BLaER1 treated with 17β-estradiol and CSF1 and Interleukin-3, amounts not matched to agents 10 nM and 100 nM (cell line): ENCODE results near the gene ZNF574.

Experiments used
- H3K27ac ChIP-seq, 11 experiments: shearing (Covaris generic); formaldehyde crosslinking; 2 replicates each; pipeline ENCODE4 v1.8.1; 2022
- H3K27me3 ChIP-seq, 11 experiments: shearing (Covaris generic); formaldehyde crosslinking; 2 replicates each; pipeline ENCODE4 v1.8.1; 2022
- H3K36me3 ChIP-seq, 11 experiments: shearing (Covaris generic); formaldehyde crosslinking; 2 replicates each; pipeline ENCODE4 v1.8.1; 2022
- H3K4me1 ChIP-seq, 10 experiments: shearing (Covaris generic); formaldehyde crosslinking; 2 replicates each; pipeline ENCODE4 v1.8.1; 2022
- H3K4me2 ChIP-seq, 11 experiments: shearing (Covaris generic); formaldehyde crosslinking; 2 replicates each; pipeline ENCODE4 v1.8.1; 2022
- H3K4me3 ChIP-seq, 10 experiments: shearing (Covaris generic); formaldehyde crosslinking; 2 replicates each; pipeline ENCODE4 v1.8.1; 2022
- H3K9ac ChIP-seq, 11 experiments: shearing (Covaris generic); formaldehyde crosslinking; 2 replicates each; pipeline ENCODE4 v1.8.1; 2022
- H3K9me3 ChIP-seq, 11 experiments: shearing (Covaris generic); formaldehyde crosslinking; replicated peaks in 1 of 11; 2 replicates each; pipeline ENCODE4 v1.8.1; 2022
- H4K20me1 ChIP-seq, 11 experiments: shearing (Covaris generic); formaldehyde crosslinking; 2 replicates each; pipeline ENCODE4 v1.8.1; 2022
- Cebpa-rat ChIP-seq, 11 experiments: shearing (Covaris generic); IDR thresholded peaks; 2 replicates each; pipeline ENCODE4 v1.8.1; 2022

Gene ZNF574

DNA sequence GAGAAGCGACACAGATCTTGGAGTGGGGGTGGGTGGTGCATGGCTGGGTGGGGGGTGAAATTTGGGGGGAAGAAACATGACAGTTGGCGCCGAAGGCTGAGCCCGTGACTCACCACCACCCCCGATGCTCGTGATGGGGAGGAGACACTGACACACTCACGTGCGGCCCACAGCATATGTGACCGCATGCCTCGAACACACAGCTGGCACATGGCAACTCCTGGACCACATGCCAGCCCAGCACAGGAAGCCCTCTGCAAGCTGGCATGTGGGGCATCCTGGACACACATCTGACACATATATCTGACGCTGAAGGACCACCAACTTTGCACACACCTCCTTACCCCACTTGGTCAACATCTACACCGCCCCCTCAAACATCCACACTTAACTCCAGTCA lies 4.7 kb upstream of the ZNF574 start:
- no peak for TF ChIP-seq Cebpa-rat (IDR thresholded peaks at IDR 0.05)
- no peak overlapping the region for H3K4me3 ChIP-seq
- no peak overlapping the region for H3K27ac ChIP-seq
- no peaks in the 10 kb centered on the region for H3K9me3 ChIP-seq
- H3K36me3 ChIP-seq, result no peaks in the 10 kb centered on the region
- H3K27me3 ChIP-seq, result no peaks in the 10 kb centered on the region
- H3K4me2 ChIP-seq, result peak overlapping the region in 9 of 11 experiments; percentile 12 to 98 (median 94); a peak in 10 of 22 replicates
- H3K9ac ChIP-seq, result no peak overlapping the region; a peak in 1 of 22 replicates
- H3K4me1 ChIP-seq, result peaks cover 50 to 63% (median 58%) of the 10 kb centered on the region in 10 experiments
- peaks cover 0 to 25% (median 14%) of the 10 kb centered on the region in 11 experiments; a peak in 13 of 22 replicates for H4K20me1 ChIP-seq

- H3K4me1 ChIP-seq, result peaks cover 47 to 57% (median 55%) of the 10 kb centered on the region in 10 experiments
- H3K36me3 ChIP-seq, result peaks cover 17 to 23% (median 22%) of the 10 kb centered on the region in 11 experiments
- H3K27me3 ChIP-seq, result no peaks in the 10 kb centered on the region
- peaks cover 32 to 37% (median 34%) of the 10 kb centered on the region in 11 experiments; a peak in 21 of 22 replicates for H4K20me1 ChIP-seq
- no peaks in the 10 kb centered on the region for H3K9me3 ChIP-seq
- peak overlapping the region; percentile 85 to 95 (median 91) for H3K4me2 ChIP-seq
- peak overlapping the region; percentile 91 to 98 (median 96) for H3K27ac ChIP-seq
- TF ChIP-seq Cebpa-rat (IDR thresholded peaks at IDR 0.05), result no peak
- peak overlapping the region; percentile 68 to 94 (median 83) for H3K4me3 ChIP-seq
- H3K9ac ChIP-seq, result peak overlapping the region; percentile 87 to 95 (median 91)
These were observed 1.2 kb upstream of the ZNF574 start for GRCh38 chr19:42074513-42075363.

DNA sequence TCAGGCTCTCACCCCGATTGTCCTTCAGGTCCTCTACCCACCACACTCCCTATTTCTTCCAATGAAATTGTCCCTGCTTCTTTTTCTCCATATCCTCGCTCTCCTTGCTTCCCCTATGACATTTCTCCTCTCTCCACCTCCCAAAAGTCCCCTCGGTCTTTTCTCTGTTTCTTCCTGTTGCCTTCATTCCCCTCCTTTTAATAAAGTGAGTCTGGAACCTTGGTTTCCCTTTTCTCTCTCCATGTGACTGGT lies 676 bp upstream of the ZNF574 start:
- peaks cover 37 to 43% (median 39%) of the 10 kb centered on the region in 11 experiments; a peak in 21 of 22 replicates for H4K20me1 ChIP-seq
- H3K27me3 ChIP-seq, result no peaks in the 10 kb centered on the region
- peaks cover 41 to 58% (median 52%) of the 10 kb centered on the region in 10 experiments for H3K4me1 ChIP-seq
- TF ChIP-seq Cebpa-rat (IDR thresholded peaks at IDR 0.05), result no peak
- no peaks in the 10 kb centered on the region for H3K9me3 ChIP-seq
- H3K4me3 ChIP-seq, result peak overlapping the region; percentile 68 to 94 (median 83)
- peak overlapping the region; percentile 87 to 95 (median 91) for H3K9ac ChIP-seq
- peaks cover 23 to 29% (median 27%) of the 10 kb centered on the region in 11 experiments for H3K36me3 ChIP-seq
- peak overlapping the region; percentile 91 to 98 (median 96) for H3K27ac ChIP-seq
- H3K4me2 ChIP-seq, result peak overlapping the region; percentile 85 to 95 (median 91)

DNA sequence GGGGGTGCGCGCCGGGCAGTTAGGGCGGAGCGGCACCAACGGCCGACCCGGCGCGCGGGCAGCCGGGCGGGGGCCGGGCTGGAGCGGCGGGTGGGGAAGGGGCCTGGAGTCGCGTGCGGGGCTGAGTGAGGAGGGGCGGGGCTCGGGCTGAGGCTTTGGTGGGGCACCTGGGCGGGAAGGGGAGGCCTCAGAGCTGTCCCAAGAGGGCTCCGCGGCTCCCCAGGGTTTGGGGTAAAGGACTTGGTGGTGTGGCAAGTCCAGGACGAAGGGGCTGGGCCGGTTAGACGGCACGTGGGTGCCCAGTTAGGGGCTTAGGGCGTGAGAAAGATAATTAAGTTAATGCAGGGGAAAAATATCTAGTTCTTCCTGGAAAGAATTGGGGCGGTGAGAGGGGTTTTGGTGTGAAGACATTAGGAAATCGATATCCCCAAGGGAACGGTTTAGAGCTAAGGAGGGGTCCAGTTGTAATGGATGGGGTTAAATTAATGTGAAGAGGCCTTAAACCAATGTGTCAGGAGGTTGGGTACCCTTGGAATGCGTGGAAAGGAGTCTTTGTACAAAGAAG lies 496 bp downstream of the ZNF574 start:
- peaks cover 49 to 54% (median 51%) of the 10 kb centered on the region in 11 experiments; a peak in 21 of 22 replicates for H4K20me1 ChIP-seq

DNA sequence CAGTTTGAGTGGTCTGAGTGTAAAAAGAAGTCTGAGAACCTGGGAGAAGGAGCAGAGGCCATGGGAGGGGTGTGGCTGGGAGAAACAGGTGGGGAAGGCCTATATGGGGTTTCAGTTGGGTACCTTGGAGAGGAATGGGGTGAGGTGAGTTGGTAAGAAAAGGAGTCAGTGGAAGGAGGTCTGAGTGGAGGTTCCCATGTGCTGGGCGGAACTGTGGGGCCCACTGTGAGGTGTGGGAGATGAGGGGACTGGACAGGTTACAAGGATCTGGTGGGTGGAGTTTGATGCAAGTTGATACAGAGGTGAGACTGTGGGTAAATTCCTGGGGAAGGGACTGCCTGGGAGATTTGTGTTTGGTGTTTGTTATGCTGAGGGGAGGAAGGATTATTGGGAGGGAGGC lies 2.1 kb downstream of the ZNF574 start:
- Histone ChIP-seq H3K36me3 (peaks cover 35 to 56% (median 53%) of the 10 kb centered on the region in 11 experiments), H3K9ac (peak overlapping the region; percentile 87 to 95 (median 91); a peak in 21 of 22 replicates), H4K20me1 (peaks cover 56 to 69% (median 67%) of the 10 kb centered on the region in 11 experiments; a peak in 21 of 22 replicates), H3K27ac (peak overlapping the region in 1 of 11 experiments; percentile 9; a peak in 1 of 22 replicates), H3K4me1 (peaks cover 26 to 57% (median 46%) of the 10 kb centered on the region in 10 experiments), H3K4me2 (peak overlapping the region; percentile 89 to 100 (median 99)), H3K9me3 (no peaks in the 10 kb centered on the region), H3K27me3 (no peaks in the 10 kb centered on the region), H3K4me3 (peak overlapping the region; percentile 69 to 94 (median 84); a peak in 15 of 20 replicates)
- TF ChIP-seq Cebpa-rat (IDR thresholded peaks at IDR 0.05), result no peak

More for the DNA sequence above, 496 bp downstream of the ZNF574 start:
- peaks cover 34 to 41% (median 39%) of the 10 kb centered on the region in 11 experiments for H3K36me3 ChIP-seq
- H3K9me3 ChIP-seq, result no peaks in the 10 kb centered on the region
- no peak for TF ChIP-seq Cebpa-rat (IDR thresholded peaks at IDR 0.05)
- no peaks in the 10 kb centered on the region for H3K27me3 ChIP-seq
- H3K4me2 ChIP-seq, result peak overlapping the region; percentile 89 to 100 (median 99)
- peak overlapping the region; percentile 69 to 94 (median 84) for H3K4me3 ChIP-seq
- H3K9ac ChIP-seq, result peak overlapping the region; percentile 87 to 95 (median 91)
- peak overlapping the region; percentile 59 to 98 (median 93); a peak in 21 of 22 replicates for H3K27ac ChIP-seq
- peaks cover 29 to 58% (median 46%) of the 10 kb centered on the region in 10 experiments for H3K4me1 ChIP-seq

GRCh38 chr19:42078538-42079275 lies 2.7 kb downstream of the ZNF574 start:
- Histone ChIP-seq H3K27me3 (no peaks in the 10 kb centered on the region), H3K27ac (peak overlapping the region in 1 of 11 experiments; percentile 9; a peak in 1 of 22 replicates), H3K36me3 (peaks cover 35 to 62% (median 58%) of the 10 kb centered on the region in 11 experiments), H3K4me1 (peaks cover 26 to 57% (median 48%) of the 10 kb centered on the region in 10 experiments), H3K9me3 (no peaks in the 10 kb centered on the region), H4K20me1 (peaks cover 56 to 76% (median 71%) of the 10 kb centered on the region in 11 experiments; a peak in 21 of 22 replicates), H3K4me3 (peak overlapping the region in 2 of 10 experiments; percentile 86 to 91; a peak in 3 of 20 replicates), H3K9ac (peak overlapping the region; percentile 25 to 95 (median 90); a peak in 17 of 22 replicates), H3K4me2 (peak overlapping the region in 9 of 11 experiments; percentile 94 to 100 (median 99); a peak in 15 of 22 replicates)
- no peak for TF ChIP-seq Cebpa-rat (IDR thresholded peaks at IDR 0.05)

- Histone ChIP-seq H3K27ac (no peak overlapping the region; a peak in 1 of 22 replicates), H3K36me3 (peaks cover 35 to 68% (median 64%) of the 10 kb centered on the region in 11 experiments), H3K4me1 (peaks cover 25 to 57% (median 46%) of the 10 kb centered on the region in 10 experiments), H3K27me3 (no peaks in the 10 kb centered on the region), H3K4me3 (no peak overlapping the region), H4K20me1 (peaks cover 56 to 82% (median 77%) of the 10 kb centered on the region in 11 experiments; a peak in 21 of 22 replicates), H3K4me2 (peak overlapping the region in 6 of 11 experiments; percentile 8 to 100 (median 96); a peak in 8 of 22 replicates), H3K9me3 (no peaks in the 10 kb centered on the region), H3K9ac (peak overlapping the region in 8 of 11 experiments; percentile 25 to 92 (median 68); a peak in 7 of 22 replicates)
- no peak for TF ChIP-seq Cebpa-rat (IDR thresholded peaks at IDR 0.05)
These were observed 3.3 kb downstream of the ZNF574 start for GRCh38 chr19:42079276-42079669.
